SKM-1 treated with dmso at 0.1 percent for 144 hours (cell line): ENCODE results near the gene FAM168A.

Experiments used
- DNase-seq: peaks from one replicate; lab custom pipeline; 2025; ENCODE audit not compliant: unreplicated experiment; lab: John Stamatoyannopoulos, UW

Gene FAM168A

GRCh38 chr11:73379189-73379880 is 218.6 kb downstream of the FAM168A start:
- DNase-seq = no peak

GRCh38 chr11:73376803-73377629 is 220.9 kb downstream of the FAM168A start:
- DNase-seq = peak; percentile 67

GRCh38 chr11:73376160-73376802 is 221.6 kb downstream of the FAM168A start, which contains the start of gene RELT:
RELT (plus strand) TSS chr11:73376399; CDS start chr11:73389137, 12,738 bp downstream.
- peak; percentile 87 for DNase-seq

- no peak for DNase-seq
Measured at GRCh38 chr11:73375830-73376159, 222.1 kb downstream of the FAM168A start.

- no peak for DNase-seq
Measured at GRCh38 chr11:73374151-73374550, 223.8 kb downstream of the FAM168A start.

GRCh38 chr11:73372375-73372993 is 225.4 kb downstream of the FAM168A start:
- DNase-seq = peak; percentile 81

GRCh38 chr11:73367482-73368024 is 230.4 kb downstream of the FAM168A start:
- DNase-seq = no peak

GRCh38 chr11:73366953-73367352 is 231.0 kb downstream of the FAM168A start:
- no peak for DNase-seq

DNA sequence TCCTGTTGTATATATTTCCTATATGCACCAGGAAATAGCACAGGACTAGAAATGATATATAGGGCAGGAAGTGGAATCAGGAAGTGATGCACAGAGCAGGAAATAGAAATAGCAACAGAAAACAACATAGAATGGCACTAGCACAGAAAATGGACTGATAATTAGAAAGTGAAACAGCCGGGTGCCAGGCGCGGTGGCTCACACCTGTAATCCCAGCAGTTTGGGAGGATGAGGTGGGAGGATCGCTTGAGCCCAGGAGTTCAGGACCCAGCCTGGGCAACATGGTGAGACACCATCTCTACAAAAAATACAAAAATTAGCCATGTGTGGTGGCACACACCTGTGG is 231.7 kb downstream of the FAM168A start:
- peak; percentile 19 for DNase-seq

- no peak for DNase-seq
Measured at GRCh38 chr11:73365352-73366264, 232.3 kb downstream of the FAM168A start.

DNA sequence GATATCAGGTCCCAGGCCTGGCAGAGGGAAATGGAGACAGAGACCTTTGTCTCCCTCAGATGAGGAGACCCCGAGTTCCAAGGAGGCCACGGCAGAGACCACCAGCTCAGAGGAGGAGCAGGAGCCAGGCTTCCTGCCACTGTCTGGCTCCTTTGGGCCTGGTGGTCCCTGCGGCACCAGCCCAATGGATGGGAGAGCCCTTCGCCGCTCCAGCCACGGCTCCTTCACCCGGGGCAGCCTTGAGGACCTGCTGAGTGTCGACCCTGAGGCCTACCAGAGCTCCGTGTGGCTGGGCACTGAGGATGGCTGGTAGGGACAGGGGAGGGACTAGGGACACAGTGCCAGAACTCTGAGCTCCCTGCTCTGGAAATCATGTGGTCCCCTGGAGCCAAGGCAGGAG is 234.8 kb downstream of the FAM168A start:
- no peak for DNase-seq

DNA sequence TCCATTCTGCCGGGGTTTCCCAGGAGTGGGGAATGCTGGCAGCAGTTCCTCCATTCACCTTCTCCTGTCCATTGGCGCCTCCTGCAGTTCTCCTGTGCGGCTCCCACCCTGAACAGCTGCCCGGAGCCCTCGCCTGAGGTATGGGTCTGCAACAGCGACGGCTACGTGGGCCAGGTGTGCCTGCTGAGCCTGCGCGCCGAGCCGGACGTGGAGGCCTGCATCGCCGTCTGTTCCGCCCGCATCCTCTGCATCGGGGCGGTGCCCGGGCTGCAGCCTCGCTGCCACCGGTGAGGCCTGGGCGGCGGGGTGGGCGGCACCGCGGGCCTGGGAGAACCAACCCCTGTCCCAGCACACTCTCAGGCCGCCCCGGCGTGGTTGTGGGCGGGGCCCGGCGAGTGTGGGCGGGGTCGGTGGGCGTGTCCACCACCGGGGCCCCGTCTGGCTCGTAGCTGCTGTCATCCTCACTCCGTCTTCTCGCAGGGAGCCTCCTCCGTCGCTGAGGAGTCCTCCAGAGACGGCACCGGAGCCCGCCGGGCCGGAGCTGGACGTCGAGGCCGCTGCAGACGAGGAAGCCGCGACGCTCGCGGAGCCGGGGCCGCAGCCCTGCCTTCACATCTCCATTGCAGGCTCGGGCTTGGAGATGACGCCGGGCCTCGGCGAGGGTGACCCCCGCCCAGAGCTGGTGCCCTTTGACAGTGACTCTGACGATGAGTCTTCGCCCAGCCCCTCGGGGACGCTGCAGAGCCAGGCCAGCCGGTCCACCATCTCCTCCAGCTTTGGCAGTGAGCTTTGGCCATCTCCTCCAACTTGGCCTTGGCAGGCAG is 235.7 kb downstream of the FAM168A start:
- DNase-seq = no peak

DNA sequence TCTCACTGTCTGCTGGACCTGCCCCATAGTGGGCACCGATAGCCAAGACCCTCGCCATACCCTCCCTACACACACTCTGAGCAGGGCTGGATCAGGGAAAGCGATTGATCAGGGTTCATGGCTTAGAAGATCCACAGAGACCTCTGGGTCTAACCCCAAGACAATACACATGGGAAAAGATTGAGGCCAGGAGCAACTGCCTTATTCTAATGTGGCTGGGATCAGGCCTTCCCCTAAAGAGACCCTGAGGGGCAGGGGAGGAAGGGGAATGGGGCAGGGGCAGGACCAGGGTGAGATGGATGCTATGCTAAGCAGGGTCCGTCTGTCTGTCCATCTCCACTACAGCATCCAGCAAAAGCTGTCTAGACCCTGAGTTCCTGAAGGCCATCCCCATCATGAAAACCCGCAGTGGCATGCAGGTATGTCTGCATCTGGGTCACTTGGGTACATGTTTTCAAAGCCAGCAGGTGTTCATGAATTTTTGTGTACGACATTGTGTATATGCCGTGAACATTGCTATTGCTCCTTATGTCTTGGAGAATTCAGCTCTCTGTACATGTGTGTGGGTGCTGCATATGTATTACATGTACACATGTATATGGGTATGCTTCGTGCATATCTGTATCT is 237.1 kb downstream of the FAM168A start:
- no peak for DNase-seq

- peak; percentile 10 for DNase-seq
Measured at GRCh38 chr11:73359930-73360742, 237.8 kb downstream of the FAM168A start.

- no peak for DNase-seq
Measured at GRCh38 chr11:73359341-73359740, 238.6 kb downstream of the FAM168A start.

DNA sequence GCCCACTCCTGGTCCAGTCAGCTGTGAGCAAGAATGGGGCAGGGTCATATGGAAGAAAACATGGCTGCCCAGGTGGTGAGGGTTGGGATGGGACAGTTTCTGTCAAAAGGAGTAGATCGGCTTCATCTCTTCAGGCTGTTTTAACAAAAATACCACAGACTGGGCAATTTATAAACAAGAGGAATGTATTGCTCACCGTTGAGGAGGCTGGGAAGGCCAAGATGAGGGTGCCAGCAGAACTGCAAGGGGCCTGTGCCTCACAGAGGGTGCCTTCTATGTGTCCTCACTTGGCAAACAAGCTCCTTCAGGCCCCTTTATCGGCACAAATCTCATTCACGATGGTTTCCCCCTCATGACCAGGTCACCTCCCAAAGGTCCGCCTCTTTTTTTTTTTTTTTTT is 239.8 kb downstream of the FAM168A start:
- no peak for DNase-seq

GRCh38 chr11:73356979-73357860 is 240.7 kb downstream of the FAM168A start:
- no peak for DNase-seq
